Measurements from ENCODE around the gene ARMC2.
"Not testable (repeated sequence)": the region's sequence is repeated elsewhere in the genome, so short reads cannot be mapped to it uniquely, and the experiment has no call there.

Gene ARMC2

DNA sequence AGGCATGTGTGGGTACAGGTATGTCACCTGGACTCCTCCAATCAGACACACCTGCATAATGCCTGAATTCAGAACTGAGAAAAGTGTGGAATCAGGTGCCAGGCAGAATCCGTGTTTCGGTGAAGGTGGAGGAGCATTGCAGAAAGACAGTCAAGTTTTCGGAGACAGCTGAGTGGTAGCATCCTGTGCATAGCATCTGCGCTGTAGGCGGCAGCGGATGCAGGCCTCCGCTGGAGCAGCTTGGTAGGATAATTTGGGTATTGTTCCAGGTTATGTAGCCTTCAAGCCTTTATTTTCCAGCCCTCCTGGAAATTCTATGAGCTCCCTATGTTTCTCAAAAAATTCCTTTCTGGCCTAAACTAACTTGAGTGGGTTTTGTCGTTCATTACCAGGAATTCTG is 15.5 kb upstream of the ARMC2 start:
- DNase-seq (ENCODE audit: low spot score), result no peak

DNA sequence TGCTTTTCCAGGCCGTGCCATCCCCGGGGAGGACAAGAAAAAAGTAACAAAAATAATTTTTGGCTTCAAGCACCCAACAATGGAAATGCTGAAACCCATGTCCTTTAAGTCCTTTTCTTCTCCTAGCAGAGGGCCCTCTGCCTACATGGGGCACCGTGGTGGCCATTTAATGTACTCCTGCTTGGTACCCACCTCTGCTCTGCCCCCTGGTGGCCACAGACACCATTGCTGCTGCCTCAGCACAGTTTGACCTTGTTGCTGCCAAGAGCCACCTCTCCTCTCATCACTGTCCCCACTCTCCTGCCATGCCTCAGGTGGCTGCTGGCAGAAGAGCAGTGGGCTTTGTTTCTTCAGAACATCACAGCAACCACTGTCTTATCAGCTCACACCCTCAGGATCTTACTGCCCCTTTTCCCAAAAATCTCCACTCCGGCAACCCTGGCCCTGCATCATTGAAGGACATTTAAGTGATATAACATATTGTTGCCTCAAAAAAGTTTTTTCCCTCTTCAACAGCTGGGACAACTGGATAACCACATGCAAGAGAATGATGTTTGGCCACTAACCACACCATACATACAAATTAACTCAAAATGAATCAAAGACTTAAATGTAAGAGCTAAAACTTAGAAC is 12.9 kb upstream of the ARMC2 start:
- DNase-seq (ENCODE audit: low spot score), result peak; percentile 88

DNA sequence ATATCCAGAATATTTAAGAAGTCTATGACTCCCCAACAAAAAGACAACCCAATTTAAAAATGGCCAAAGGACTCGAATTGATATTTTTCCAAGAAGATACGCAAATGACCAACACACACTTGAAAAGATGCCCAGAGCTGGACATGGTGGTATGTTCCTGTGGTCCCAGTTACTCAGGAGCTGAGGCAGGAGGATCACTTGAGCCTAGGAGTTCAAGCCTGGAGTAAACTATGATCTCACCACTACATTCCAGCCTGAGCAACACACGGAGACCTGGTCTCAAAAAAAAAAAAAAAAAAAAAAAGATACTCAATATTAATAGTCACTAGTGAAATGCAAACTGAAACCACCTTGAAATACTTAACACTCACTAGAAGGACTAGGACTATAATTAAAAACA is 12.2 kb upstream of the ARMC2 start:
- no peak for DNase-seq (ENCODE audit: low spot score)

DNA sequence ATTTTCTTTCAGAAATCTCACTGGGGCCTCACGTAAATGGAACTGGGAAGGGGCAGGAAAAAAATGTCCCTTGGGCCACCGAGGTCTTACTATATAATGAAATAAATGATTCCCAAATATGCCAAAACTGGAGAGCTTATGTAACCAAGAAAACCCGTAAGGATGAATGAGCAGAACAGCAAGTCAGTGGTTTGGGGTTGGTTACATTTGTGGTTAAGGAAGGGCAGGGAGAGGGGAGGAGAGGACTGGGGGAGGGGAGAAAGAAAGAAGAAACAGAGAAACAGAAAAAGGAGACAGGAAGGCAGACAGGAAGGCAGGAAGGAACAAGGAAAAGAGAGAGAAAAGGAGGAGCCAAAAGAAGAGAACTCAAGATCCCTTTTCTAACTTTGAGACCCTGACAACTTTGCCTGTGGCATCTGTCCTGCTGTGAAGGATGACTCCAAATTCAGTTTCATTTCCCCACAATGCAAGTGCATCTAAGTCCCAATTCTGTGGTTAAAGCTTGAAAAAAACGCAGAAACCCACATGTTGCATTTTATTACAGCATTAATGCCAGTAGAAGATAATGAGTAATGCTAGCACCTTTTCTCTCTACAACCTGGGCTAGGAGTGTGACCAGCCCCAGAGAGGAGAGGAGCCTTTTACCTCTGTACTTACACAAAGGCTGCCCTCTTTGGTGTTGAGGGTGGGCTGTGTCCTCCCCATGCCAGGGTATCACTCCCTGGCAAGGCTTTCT is 10.8 kb upstream of the ARMC2 start:
- peak; percentile 44 for DNase-seq (ENCODE audit: low spot score)

DNA sequence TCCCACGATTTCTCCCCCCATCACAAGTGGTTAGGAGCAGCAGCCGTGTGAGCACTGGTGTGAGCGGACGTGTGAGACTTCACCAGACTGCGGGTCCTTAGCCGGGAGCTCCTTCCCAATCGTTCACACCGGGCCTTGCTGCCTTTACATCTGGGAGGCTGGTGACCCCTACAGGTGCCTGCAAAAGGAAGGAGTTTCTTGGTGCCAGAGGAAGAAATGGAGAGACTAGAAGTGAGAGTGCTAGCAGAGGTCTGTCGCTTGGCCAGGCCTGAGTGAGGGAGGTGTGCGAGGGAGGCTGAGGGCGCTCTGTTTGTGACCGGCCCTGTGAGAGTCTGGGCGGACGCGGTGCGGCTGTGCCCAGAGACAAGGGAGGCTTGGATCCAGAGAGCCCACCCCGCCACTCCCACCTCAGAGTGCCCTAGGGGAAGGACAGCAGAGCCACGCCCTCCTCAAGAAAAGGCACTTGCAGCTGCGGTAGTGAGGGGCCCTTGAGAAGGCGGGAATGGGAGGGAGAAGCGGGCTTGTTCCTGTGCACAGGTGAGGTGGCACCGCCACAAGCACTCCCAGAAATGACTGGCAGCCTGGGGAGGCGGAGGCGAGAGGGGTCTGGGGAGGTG is 10.0 kb upstream of the ARMC2 start:
- DNase-seq (ENCODE audit: low spot score), result no peak

DNA sequence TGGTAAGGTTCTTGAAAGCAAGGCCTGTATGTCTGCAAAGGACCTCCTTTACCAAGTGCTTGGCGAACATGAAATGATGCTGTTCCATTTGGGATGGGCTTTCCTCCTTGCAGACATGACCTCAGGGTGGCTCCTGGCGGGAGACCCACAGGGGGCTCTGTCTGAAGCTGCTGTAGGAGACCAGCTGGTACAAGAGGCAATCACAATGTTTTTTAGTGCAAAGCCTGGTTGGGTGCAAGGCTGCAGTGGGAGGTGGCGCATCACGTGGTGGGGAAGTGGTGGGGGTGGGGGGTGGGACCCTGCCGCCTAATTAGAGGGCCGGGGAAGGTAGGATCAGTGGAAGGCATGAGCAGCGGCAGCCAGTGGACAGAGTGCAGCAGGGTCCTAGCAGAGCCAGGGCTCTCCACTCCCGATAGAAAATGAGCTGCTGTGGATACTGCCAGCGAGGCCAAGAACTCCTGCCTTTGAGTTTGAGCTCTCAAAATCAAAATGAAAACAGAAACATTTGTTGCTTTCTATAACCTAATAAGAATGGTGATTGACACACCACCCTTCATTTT is 9.1 kb upstream of the ARMC2 start:
- DNase-seq (ENCODE audit: low spot score), result no peak

DNA sequence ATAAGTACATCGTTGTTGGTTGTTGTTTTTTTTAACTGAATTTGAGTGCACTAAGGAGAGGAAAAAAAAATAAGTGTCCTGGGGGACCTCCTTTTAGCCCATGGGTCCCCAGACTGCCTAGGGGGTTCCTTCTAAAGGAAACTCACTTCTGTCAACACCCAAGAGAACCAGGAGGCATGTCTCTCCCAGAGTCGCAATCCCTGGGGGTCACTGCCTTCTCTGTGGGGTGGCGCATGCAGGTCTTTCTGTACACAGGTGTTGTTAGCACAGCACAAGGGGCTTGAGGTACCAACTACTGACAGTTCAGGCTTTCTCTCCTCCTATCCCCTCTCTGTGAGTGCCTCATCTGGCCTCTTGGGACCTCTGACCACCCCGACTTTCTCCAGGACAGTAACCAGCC is 7.3 kb upstream of the ARMC2 start:
- DNase-seq (ENCODE audit: low spot score), result no peak

DNA sequence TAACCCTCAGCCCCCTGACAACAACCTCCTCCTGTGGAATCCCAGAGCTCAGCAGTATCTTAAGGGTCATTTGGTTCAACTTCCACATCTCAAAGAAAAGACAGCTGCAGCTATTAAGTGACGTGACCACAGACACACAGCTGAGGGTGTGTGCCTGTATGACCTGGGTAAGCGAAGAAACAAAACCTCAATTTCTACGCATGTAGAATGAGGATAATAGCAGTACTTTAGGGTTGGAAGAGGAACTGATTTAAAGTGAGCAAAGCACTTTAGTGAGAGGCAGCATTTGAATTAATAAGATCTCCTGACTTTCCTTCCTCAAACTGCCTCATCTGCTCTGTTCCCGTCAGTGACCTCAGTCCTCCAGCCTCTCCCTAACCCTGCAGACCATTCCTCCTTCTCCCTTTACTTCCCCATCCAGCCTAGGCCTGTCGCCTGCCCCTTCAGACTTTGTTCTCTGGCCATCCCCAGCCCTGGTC is 6.8 kb upstream of the ARMC2 start:
- DNase-seq (ENCODE audit: low spot score), result peak; percentile 53

DNA sequence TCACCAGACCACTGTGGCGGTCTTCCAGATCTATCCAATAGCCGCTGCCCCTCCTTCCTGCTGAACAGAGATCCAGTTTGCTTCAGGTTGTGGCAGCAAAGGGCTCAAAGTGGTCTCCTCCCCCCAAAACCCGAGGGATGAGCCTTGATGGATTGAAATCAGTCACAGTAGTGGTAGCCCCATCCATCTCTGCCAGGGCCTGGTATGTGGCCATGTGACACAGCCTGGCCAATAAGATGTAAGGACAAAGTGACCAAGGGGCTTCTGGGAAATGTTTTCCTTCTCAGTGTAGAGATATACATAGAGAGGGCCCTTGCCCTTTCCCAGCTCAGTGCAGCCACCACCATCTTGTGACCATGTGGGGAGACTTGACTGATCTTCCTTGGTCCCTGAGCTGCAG is 4.1 kb upstream of the ARMC2 start:
- no peak for DNase-seq (ENCODE audit: low spot score)

DNA sequence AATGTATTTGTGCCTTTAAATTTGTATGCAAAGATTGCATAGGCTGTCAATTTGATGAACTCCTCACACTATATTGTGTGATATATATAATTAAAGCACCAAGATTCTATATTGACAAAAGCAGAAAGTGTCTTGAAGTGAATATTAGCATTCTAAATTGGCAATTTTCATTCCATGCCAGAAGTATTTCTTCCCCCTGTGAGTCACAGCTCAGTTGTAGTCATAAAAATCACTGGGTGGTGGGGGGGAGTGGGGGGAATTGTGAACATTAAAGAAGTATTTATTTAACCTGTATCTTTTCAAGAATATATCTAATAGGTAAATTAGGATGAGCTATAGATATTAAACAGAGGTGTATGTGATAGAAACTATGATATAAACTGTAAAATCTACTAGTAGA is 3.1 kb upstream of the ARMC2 start:
- no peak for DNase-seq (ENCODE audit: low spot score)

DNA sequence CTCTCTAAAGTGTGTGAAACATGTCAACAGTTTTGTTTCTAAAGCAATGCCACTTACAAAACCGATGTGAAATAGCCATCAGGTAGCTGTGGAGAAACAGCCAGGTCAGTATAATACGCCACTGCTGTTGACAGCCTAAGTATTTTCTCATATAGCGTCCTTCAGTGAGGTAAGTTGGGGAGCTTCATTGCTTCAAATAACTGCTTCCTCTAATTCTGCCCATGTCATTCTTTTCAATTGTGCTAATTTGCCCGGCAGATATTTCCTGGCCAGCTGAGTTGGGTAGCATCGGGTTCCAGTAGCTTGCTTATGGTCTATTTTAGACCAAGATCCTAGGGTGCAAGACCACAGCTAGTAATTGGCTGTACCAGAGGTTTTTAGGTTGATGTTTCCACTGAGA is 2.1 kb upstream of the ARMC2 start:
- DNase-seq (ENCODE audit: low spot score), result no peak

DNA sequence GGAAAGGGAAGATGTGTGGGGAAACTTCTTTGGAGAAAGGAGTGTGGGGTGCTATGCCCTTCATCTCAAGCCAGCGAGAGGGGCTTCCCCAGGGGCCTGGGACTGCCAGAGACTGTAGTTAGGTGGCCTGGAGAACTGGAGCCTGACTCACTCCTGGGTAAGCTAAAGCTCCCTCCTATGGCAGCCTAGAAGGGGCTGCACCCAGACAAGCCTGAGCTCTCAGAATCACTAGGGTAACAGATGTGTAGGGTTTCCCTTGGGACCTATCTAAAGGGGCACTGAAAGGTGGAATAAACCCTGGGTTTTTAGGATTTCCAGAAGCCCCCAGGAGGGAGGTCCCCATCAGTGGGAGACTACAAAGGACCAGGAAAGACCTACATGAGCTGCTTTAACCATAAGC is 1.6 kb upstream of the ARMC2 start:
- DNase-seq (ENCODE audit: low spot score), result no peak

DNA sequence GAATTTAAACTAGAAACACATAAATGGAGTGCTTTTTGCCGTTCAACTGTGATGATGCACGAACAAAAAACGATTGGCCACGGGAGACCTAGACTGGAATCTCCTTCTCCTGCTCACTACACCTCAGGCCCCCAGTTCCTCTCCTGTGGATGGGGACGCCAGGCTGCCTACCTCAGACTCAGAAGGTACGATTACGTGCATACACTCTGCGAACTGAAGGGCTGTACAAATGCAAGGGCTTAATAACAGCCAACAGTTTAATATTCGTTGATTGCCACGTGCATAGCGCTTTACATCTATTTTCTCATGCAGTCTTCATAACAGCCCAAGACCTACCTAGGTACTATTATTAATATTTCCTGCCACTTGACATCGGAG is 495 bp upstream of the ARMC2 start:
- no peak for DNase-seq (ENCODE audit: low spot score)

DNA sequence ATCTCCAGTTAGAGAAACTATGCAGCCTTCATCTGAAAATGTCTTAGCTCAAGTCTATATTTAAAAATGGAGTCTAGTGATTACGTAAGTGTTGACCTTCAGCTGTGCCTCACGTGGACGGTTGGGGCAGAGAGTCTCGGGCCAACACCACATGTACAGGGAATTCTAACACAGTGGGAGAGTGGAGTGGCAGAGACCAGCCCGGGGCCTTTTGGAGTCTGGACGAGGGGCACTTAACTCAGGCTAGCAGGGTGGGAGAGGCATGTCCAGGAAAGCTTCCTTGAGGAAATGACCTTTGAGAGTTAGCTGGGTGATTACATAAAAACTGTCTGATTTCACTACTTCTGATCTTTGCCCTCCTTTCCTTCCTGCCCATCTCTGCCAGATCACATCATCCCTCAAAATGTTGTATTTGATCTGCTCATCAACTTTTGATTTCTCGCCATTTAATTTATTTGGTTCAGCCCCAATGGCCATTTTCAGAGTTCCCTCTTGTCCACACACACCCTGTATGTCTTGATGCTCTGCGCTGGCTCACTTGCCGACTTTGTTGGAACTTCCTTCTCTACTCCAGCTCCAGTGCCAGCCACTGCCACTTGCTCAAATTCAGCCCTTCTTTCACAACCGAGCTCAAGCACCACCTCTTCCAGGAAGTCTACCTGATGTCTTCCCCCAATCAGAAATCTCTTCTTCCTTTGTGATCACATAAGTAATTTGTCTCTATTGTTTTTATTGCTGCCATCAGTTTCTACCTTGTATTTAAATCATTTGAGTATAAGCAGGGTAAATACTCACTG is 2.6 kb downstream of the ARMC2 start:
- DNase-seq (ENCODE audit: low spot score), result no peak

DNA sequence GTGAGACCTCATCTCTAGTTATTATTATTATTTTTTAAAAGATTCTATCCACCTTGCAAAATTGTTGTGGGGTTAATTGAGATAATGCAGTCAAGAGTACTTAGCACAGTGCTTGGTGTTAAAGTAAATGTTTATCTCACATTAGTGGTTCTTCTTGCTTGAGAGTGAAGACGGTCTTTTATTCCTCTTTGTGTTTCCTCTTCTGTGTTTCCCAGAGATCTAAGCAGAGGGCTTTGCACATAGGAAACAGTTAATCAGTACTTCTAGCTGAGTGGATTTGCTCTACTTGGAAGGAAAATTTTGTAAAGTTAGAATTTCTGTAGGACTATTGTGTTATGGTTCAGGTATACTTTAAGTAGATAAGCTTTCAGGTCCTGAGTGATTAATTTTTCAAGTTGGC is 3.5 kb downstream of the ARMC2 start:
- DNase-seq (ENCODE audit: low spot score), result no peak

DNA sequence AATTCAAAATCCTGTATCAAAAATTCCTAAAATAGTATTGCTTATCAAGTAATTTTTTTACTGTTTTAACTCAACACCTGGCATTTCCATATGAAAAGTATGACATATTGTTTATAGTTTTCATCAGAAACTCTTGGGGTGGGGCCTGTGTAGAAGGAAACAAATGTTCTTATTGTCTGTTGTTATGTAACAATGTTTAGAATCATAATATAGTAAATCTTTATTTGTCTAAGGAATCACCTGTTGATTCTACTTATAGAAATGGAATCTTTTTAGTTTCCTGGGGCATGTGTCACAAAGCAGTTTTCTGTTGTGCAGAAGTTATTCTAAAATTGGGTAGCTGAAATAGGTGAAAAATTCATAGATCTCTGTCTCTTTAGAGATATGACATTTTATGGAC is 4.9 kb downstream of the ARMC2 start:
- DNase-seq (ENCODE audit: low spot score), result no peak

DNA sequence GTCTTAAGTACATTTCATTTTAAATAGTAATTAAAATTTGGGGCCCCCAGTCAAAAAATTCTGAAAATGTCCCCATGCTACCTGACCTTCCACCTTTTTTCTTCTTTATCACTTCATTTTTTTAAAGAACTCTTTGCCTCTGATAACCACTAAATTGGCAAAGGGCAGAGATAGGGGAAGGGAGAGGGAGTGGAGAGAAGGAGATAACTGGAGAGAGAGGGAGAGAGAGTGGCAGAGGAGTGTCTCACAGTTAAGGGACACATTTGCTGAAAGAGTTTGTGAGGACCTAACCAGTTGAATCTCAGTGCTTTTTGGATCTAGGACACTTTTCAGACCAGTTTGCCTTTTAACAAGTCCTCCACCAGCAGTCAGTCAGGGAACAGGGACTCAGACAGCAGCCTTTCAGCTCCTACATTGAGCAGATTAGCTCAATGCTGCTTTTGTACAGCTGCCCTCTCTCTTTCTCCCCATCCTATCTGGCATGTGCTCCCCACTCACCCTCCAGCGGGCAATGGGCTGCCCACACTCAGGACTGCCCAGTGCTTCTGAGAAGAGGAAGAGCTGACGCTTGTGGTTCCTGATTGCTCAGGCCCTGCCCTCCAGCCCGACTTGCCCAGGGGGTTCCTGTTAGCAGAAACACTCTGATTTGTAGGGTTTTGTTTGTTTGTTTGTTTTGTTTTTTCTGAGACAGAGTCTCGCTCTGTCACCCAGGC is 14.4 kb downstream of the ARMC2 start:
- peak; percentile 57 for DNase-seq (ENCODE audit: low spot score)

DNA sequence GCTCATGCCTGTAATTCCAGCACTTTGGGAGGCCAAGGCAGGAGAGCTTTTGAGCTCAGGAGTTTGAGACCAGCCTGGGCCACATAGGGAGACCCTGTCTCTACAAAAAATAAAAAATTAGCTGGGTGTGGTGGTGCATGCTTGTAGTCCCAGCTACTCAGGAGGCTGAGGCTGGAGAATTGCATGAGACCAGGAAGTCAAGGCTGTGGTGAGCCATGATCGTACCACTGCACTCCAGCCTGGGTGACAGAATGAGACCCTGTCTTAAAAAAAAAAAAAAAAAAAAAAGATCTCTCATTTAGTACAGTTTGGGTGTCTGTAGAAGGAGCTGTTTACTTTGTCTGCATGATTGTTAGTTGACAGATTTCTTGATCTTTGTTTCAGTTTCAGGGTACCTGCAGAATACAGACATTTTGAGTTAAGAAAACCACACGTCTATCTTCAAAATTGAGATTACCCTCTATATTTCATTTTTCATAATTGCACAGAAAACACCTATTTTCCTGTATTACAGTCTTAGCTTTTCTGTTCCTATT is 17.6 kb downstream of the ARMC2 start:
- DNase-seq (ENCODE audit: low spot score), result not testable (repeated sequence)

DNA sequence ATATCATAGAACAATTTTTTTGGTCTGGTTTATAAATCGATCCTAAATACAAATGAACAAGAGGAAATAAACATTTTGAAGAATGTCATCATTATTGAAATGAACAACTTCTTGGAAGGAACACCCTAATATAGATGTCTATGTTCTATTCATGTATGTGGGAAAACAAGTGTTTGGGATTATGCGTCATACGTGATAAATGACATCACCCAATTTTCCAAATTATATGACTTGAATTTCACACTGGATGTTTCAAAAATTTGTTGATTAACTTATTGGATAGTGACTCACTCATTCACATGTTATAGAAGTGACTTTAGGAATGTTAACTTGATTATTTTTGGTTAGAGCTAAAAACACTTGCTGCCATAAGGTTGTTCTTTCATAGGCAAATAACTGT is 18.6 kb downstream of the ARMC2 start:
- no peak for DNase-seq (ENCODE audit: low spot score)

DNA sequence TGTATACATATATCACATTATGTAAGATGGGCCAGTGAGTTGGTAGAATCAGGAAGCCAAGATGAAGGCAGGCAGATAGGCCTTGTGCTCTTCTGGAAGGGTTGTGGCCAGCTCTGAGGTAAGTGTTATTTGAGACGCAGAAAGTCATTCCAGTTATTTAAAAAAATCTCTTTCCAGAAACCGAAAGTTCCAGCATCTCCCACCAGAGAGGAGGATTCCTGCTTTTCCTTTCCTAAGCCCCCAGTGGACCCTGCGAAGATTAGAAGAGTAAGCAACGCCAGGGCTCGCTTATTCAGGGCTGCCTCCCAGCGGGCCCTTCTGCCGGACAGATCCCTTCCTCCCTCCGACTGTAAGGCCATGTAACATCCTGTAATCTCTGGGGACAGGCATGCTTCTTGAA is 20.4 kb downstream of the ARMC2 start:
- DNase-seq (ENCODE audit: low spot score), result no peak

DNA sequence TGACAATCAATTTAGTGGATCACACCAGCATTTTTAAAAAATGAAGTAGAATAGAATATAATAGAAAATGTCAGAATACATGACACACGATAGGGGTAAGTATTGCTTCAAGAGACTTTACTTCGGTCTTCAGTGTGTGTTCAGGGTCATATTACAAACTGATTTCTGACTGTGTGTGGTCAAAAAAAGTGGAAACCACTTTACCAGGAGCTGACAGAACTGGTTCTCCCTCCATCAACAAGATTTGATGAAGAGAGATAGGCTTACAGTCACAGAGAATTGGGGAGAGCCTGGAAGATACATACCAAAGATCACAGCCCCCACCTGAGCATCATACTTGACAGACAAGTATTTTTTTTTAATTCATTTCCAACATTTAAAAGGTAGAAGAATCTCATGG is 21.7 kb downstream of the ARMC2 start:
- DNase-seq (ENCODE audit: low spot score), result no peak
